Tibial nerve (tissue), 4 donors: Measurements from ENCODE around the gene BAAT. TPM values are rescaled to one million over a fixed set of nuclear protein-coding genes. Genes with fewer than 3 reads are reported as not detected.

Experiments used
- DNase-seq, 2 donors: peaks; one replicate each; pipeline ENCODE4 v3.0.0-alpha.2; 2019; ENCODE audit warnings: low spot score in 2 of 2
- H3K27ac ChIP-seq, 4 donors: fragments of 200-600 bp; sonication (generic) in 3 of 4; one replicate each; pipeline ENCODE4 v1.5.1; 2017 to 2019; ENCODE audit warnings: mild to moderate bottlenecking in 1 of 4
- H3K27me3 ChIP-seq, 2 donors: fragments of 200-600 bp; sonication (generic) in 1 of 2; one replicate each; pipeline versions ENCODE4 v1.5.1 to v1.6.0; 2017 to 2019
- H3K36me3 ChIP-seq, 3 donors: fragments of 200-600 bp; sonication (generic); one replicate each; pipeline ENCODE4 v1.5.1; 2018 to 2019
- H3K4me1 ChIP-seq, 4 donors: fragments of 200-600 bp; sonication (generic) in 3 of 4; one replicate each; pipeline ENCODE4 v1.5.1; 2017 to 2019
- H3K4me3 ChIP-seq, 4 donors: fragments of 200-600 bp; sonication (generic) in 3 of 4; one replicate each; pipeline ENCODE4 v1.5.1; 2017 to 2019; ENCODE audit warnings: mild to moderate bottlenecking in 1 of 4, moderate library complexity in 1 of 4
- H3K9me3 ChIP-seq, 4 donors: fragments of 200-600 bp; sonication (generic) in 3 of 4; one replicate each; pipeline ENCODE4 v1.5.1; 2017 to 2019
- CTCF ChIP-seq, 5 experiments: fragments of 200-600 bp in 3 of 5; fragments of 450-650 bp in 2 of 5; sonication (generic) in 3 of 5; IDR thresholded peaks; one replicate each; pipeline ENCODE4 v1.5.1; 2016 to 2019; ENCODE audit warnings: antibody characterized with exemption in 5 of 5, mild to moderate bottlenecking in 3 of 5, moderate library complexity in 2 of 5
- EP300 ChIP-seq, 2 donors: sonication (generic); formaldehyde crosslinking; IDR thresholded peaks; one replicate each; pipeline ENCODE4 v1.6.1; 2017; ENCODE audit warnings: antibody characterized with exemption in 2 of 2, mild to moderate bottlenecking in 1 of 2
- POLR2A ChIP-seq, 2 donors: fragments of 450-650 bp; IDR thresholded peaks; one replicate each; pipeline ENCODE4 v1.6.1; 2017; ENCODE audit warnings: antibody characterized with exemption in 2 of 2, mild to moderate bottlenecking in 2 of 2, moderate library complexity in 2 of 2
- WGBS, 2 donors: methylation state at CpG; one replicate each; pipeline ENCODE4 v1.1.5; 2018; 5-methylcytosine and 5-hydroxymethylcytosine counted together
- total RNA-seq, 4 donors: library from RNA; depleted of rRNA; stranded (reverse); fragments of >200 nt; gene quantifications; one replicate each; pipeline ENCODE4 v1.1.0, GENCODE V29; 2016

The BAAT gene
- total RNA-seq, 4 donors from 2014 or later: not detected

GRCh38 chr9:101324245-101324804 is 60.5 kb downstream of the BAAT start:
- WGBS, 2 donors: 77% methylated on average over 3 of the region's 3 CpGs
- Histone ChIP-seq H3K9me3 (no peaks in the 10 kb centered on the region), H3K27ac (no peak overlapping the region), H3K36me3 (no peaks in the 10 kb centered on the region), H3K4me1 (no peaks in the 10 kb centered on the region), H3K4me3 (no peak overlapping the region), H3K27me3 (no peaks in the 10 kb centered on the region)
- no peak for TF ChIP-seq EP300 (IDR thresholded peaks at IDR 0.05)
- TF ChIP-seq CTCF (IDR thresholded peaks at IDR 0.05): no peak
- DNase-seq: no peak

GRCh38 chr9:101323129-101323528 is 61.7 kb downstream of the BAAT start:
- no peak overlapping the region for H3K4me3 ChIP-seq
- TF ChIP-seq EP300 (IDR thresholded peaks at IDR 0.05) (no peak), POLR2A (IDR thresholded peaks at IDR 0.05) (no peak), CTCF (IDR thresholded peaks at IDR 0.05) (no peak)
- no peak overlapping the region for H3K27ac ChIP-seq
- H3K4me1 ChIP-seq: no peaks in the 10 kb centered on the region
- no peaks in the 10 kb centered on the region for H3K9me3 ChIP-seq
- H3K27me3 ChIP-seq: no peaks in the 10 kb centered on the region
- no peaks in the 10 kb centered on the region for H3K36me3 ChIP-seq
- WGBS, 2 donors: 88 to 94% methylated on average over 3 of the region's 3 CpGs
- no peak for DNase-seq

- H3K4me3 ChIP-seq: no peak overlapping the region
- no peaks in the 10 kb centered on the region for H3K27me3 ChIP-seq
- TF ChIP-seq EP300 (IDR thresholded peaks at IDR 0.05): no peak
- no peak for TF ChIP-seq CTCF (IDR thresholded peaks at IDR 0.05)
- no peak for TF ChIP-seq POLR2A (IDR thresholded peaks at IDR 0.05)
- H3K9me3 ChIP-seq: no peaks in the 10 kb centered on the region
- no peak overlapping the region for H3K27ac ChIP-seq
- DNase-seq: no peak
- H3K4me1 ChIP-seq: no peaks in the 10 kb centered on the region
- H3K36me3 ChIP-seq: no peaks in the 10 kb centered on the region
These were observed 67.1 kb downstream of the BAAT start for GRCh38 chr9:101317735-101318134.

GRCh38 chr9:101315112-101315450 is 69.7 kb downstream of the BAAT start:
- TF ChIP-seq CTCF (IDR thresholded peaks at IDR 0.05) (no peak), EP300 (IDR thresholded peaks at IDR 0.05) (no peak), POLR2A (IDR thresholded peaks at IDR 0.05) (no peak)
- Histone ChIP-seq H3K4me1 (no peaks in the 10 kb centered on the region), H3K27ac (no peak overlapping the region), H3K36me3 (no peaks in the 10 kb centered on the region), H3K4me3 (no peak overlapping the region), H3K9me3 (no peaks in the 10 kb centered on the region), H3K27me3 (no peaks in the 10 kb centered on the region)
- WGBS, 2 donors: 79 to 84% methylated on average over 2 of the region's 2 CpGs
- no peak for DNase-seq

GRCh38 chr9:101312661-101313060 is 72.1 kb downstream of the BAAT start:
- Histone ChIP-seq H3K36me3 (no peaks in the 10 kb centered on the region), H3K9me3 (no peaks in the 10 kb centered on the region), H3K27ac (no peak overlapping the region), H3K4me3 (no peak overlapping the region), H3K27me3 (no peaks in the 10 kb centered on the region), H3K4me1 (no peaks in the 10 kb centered on the region)
- TF ChIP-seq CTCF (IDR thresholded peaks at IDR 0.05) (no peak), POLR2A (IDR thresholded peaks at IDR 0.05) (no peak), EP300 (IDR thresholded peaks at IDR 0.05) (no peak)
- no peak for DNase-seq
- WGBS, 2 donors: 83 to 86% methylated on average over 8 of the region's 8 CpGs
